Pancreas (tissue), 10 donors: ENCODE measurements around the gene IQGAP1. TPM values are rescaled to one million over a fixed set of nuclear protein-coding genes. Genes with fewer than 3 reads are reported as not detected.

Experiments used
- ATAC-seq, 4 donors: fragments of 200-7000 bp; cut with Tn5 transposase; one replicate each; pipeline versions ENCODE4 v1.8.0 to v1.9.1; 2020; ENCODE audit warnings: mild to moderate bottlenecking in 4 of 4, moderate library complexity in 4 of 4
- DNase-seq, 6 donors: peaks; one replicate each; pipeline ENCODE4 v3.0.0-alpha.2; 2020
- FAIRE-seq: peaks from 2 replicates; lab custom pipeline; 2012; peaks lifted over from hg19 to GRCh38; lab: Jason Lieb, UNC
- H3K27ac ChIP-seq, 4 donors: fragments of 200-600 bp; sonication (generic); 1 replicate in 3 of 4; 2 replicates in 1 of 4; pipeline versions ENCODE4 v1.5.0 to v1.8.0; 2020
- H3K27me3 ChIP-seq, 4 donors: fragments of 200-600 bp; one replicate each; pipeline ENCODE4 v1.8.0; 2021
- H3K36me3 ChIP-seq, 3 donors: fragments of 200-600 bp; sonication (generic) in 1 of 3; one replicate each; pipeline versions ENCODE4 v1.5.0 to v1.8.0; 2020 to 2021
- H3K4me1 ChIP-seq, 3 donors: fragments of 200-600 bp; one replicate each; pipeline ENCODE4 v1.8.0; 2021
- H3K4me3 ChIP-seq, 4 donors: fragments of 200-600 bp; sonication (generic) in 2 of 4; one replicate each; pipeline versions ENCODE4 v1.5.0 to v1.8.0; 2020 to 2021
- H3K9me3 ChIP-seq, 4 donors: fragments of 200-600 bp; one replicate each; pipeline ENCODE4 v1.8.0; 2021
- WGBS, 2 donors: extraction: QIAGEN DNeasy Blood & Tissue Kit; methylation state at CpG; one replicate each; pipeline ENCODE4 v1.1.7; 2013; 5-methylcytosine and 5-hydroxymethylcytosine counted together
- intact Hi-C, 3 donors: fragments of 100-400 bp; cut with DNase I; formaldehyde crosslinking; loops; one replicate each; pipeline versions ENCODE4 v1.11.1 to v1.14.2; 2022
- polyA plus RNA-seq, 2 donors: library from polyadenylated mRNA; stranded (reverse); fragments of 200-250 nt; gene quantifications; one replicate each; pipeline ENCODE4 v1.2.3, GENCODE V29; 2013
- total RNA-seq, 6 donors: library from RNA; stranded (reverse); fragmentation: NEBNext Ultra II Directional in 4 of 6; extraction: Animal tissue kit (Norgen Biotek cat#: 25700) in 4 of 6; gene quantifications; one replicate each; pipeline versions ENCODE4 v1.2.1 to v1.2.4, GENCODE V29; 2021 to 2023
- TF ChIP-seq, protein P1 (sequence below), 4 donors: fragments of 200-600 bp; sonication (generic) in 3 of 4; IDR thresholded peaks; one replicate each; pipeline versions ENCODE4 v1.5.0 to v1.8.0; 2021; ENCODE audit warnings: antibody characterized with exemption in 4 of 4
- donor health status: healthy with polysubstance abuse.
- donor health status: DM: no; HTN: no; CAD: no; lungs with moderate emphysema.
- donor health status: DM: no; HTN: no; CAD: no.
- donor health status: control.
- donor health status: control.
- donor health status: Bipolar disorder and iron deficiency.
- donor health status: DM: yes; HTN: yes; CAD: no.
- donor health status: DM: no; HTN: no; CAD: no.
- donor health status: DM: no; HTN: no; CAD: no.
- donor health status: DM: yes; HTN: yes; CAD: no.

The IQGAP1 gene
- total and polyA plus RNA-seq, 8 donors, result 20.6 to 103 (median 43.3) TPM

DNA sequence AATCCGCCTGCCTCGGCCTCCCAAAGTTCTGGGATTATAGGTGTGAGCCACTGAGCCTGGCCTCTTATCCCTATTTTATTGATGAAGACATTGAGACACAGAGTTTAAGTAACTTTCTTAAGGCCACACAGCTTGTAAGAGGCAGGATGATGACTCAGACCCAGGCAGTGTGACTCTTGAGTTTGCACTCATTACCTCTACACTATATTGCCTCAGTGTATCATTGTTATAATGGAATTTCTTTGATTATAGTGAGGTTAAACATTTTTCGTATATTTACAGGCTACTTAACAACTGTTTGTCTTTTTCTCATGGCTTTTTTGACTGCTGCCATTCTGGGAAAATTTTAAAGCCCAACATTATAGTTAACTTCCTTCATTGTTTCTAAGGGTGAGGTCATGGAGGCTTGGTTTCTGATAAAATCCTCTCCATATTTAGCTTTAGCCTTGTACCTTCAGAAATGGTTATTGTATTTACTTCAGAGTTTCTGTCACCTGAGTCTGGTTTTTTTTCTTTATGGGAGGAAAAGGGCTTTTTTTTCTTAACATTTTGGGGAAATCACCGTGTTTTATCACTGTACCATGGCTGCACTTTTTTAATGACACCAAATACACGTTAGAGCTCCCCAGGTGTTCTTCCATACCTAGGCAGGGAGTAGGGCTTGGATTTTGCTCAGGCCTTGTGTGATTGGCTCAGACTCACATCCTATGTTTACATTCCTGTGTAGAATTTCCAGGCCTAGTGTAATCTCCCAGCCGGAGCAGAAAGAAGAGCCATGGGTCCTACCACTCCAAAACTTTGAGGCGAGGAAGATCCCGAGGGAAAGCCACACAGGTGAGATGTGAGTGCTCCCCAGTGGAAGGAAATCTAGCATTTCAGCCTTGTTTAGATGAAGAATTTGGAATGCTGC lies 29.7 kb upstream of the IQGAP1 start:
- peak in 2 of 4 donors; percentile 46 to 57 for ATAC-seq
- Histone ChIP-seq H3K36me3 (peaks cover 0 to 10% (median 4%) of the 10 kb centered on the region in 3 donors), H3K9me3 (no peaks in the 10 kb centered on the region), H3K4me3 (no peak overlapping the region), H3K4me1 (peaks cover 0 to 7% (median 0%) of the 10 kb centered on the region in 3 donors), H3K27ac (peak overlapping the region in 1 of 4 donors; percentile 37), H3K27me3 (no peaks in the 10 kb centered on the region)
- DNase-seq, result no peak
- no peak for FAIRE-seq
- 73 to 75% methylated on average over 8 of the region's 8 CpGs for WGBS, 2 donors
- intact Hi-C loops, result no loop called here
- TF ChIP-seq, protein P1, sequence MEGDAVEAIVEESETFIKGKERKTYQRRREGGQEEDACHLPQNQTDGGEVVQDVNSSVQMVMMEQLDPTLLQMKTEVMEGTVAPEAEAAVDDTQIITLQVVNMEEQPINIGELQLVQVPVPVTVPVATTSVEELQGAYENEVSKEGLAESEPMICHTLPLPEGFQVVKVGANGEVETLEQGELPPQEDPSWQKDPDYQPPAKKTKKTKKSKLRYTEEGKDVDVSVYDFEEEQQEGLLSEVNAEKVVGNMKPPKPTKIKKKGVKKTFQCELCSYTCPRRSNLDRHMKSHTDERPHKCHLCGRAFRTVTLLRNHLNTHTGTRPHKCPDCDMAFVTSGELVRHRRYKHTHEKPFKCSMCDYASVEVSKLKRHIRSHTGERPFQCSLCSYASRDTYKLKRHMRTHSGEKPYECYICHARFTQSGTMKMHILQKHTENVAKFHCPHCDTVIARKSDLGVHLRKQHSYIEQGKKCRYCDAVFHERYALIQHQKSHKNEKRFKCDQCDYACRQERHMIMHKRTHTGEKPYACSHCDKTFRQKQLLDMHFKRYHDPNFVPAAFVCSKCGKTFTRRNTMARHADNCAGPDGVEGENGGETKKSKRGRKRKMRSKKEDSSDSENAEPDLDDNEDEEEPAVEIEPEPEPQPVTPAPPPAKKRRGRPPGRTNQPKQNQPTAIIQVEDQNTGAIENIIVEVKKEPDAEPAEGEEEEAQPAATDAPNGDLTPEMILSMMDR (IDR thresholded peaks at IDR 0.05), result no peak

GRCh38 chr15:90360746-90361145 lies 27.3 kb upstream of the IQGAP1 start:
- Histone ChIP-seq H3K4me3 (no peak overlapping the region), H3K4me1 (peaks cover 0 to 7% (median 0%) of the 10 kb centered on the region in 3 donors), H3K9me3 (no peaks in the 10 kb centered on the region), H3K36me3 (peaks cover 0 to 10% (median 4%) of the 10 kb centered on the region in 3 donors), H3K27me3 (no peaks in the 10 kb centered on the region), H3K27ac (no peak overlapping the region)
- ATAC-seq (no peak), FAIRE-seq (no peak), DNase-seq (no peak)
- TF ChIP-seq, protein P1 (IDR thresholded peaks at IDR 0.05), result no peak
- 88 to 90% methylated on average over 14 of the region's 14 CpGs for WGBS, 2 donors
- intact Hi-C loops, result no loop called here

GRCh38 chr15:90362936-90363212 lies 25.2 kb upstream of the IQGAP1 start:
- no peak overlapping the region for H3K4me3 ChIP-seq
- no peaks in the 10 kb centered on the region for H3K9me3 ChIP-seq
- H3K4me1 ChIP-seq, result peaks cover 0 to 7% (median 0%) of the 10 kb centered on the region in 3 donors
- TF ChIP-seq, protein P1 (IDR thresholded peaks at IDR 0.05), result no peak
- FAIRE-seq, result no peak
- no peak for DNase-seq
- intact Hi-C loops, result no loop called here
- ATAC-seq, result peak in 3 of 4 donors; percentile 30 to 60 (median 48)
- no peaks in the 10 kb centered on the region for H3K27me3 ChIP-seq
- H3K27ac ChIP-seq, result no peak overlapping the region
- H3K36me3 ChIP-seq, result peaks cover 0 to 10% (median 4%) of the 10 kb centered on the region in 3 donors
- WGBS, 2 donors, result 84 to 88% methylated on average over 2 of the region's 2 CpGs

- DNase-seq (no peak), FAIRE-seq (no peak), ATAC-seq (no peak)
- Histone ChIP-seq H3K9me3 (no peaks in the 10 kb centered on the region), H3K4me1 (peaks cover 0 to 3% (median 0%) of the 10 kb centered on the region in 3 donors), H3K27me3 (no peaks in the 10 kb centered on the region), H3K36me3 (peaks cover 0 to 10% (median 4%) of the 10 kb centered on the region in 3 donors), H3K27ac (no peak overlapping the region), H3K4me3 (no peak overlapping the region)
- intact Hi-C loops, result no loop called here
- TF ChIP-seq, protein P1 (IDR thresholded peaks at IDR 0.05), result no peak
- 84 to 86% methylated on average over 4 of the region's 4 CpGs for WGBS, 2 donors
Measured at GRCh38 chr15:90364251-90364650, 23.8 kb upstream of the IQGAP1 start.
